ENCODE data around the gene PEG3. TPM values are rescaled to one million over a fixed set of nuclear protein-coding genes. Genes with fewer than 3 reads are reported as not detected.

Gene PEG3
- total and polyA plus RNA-seq, 2 of the 8 experiments (the other 6 are each of a cell fraction or from before 2014, with no cell fraction given): not detected

DNA sequence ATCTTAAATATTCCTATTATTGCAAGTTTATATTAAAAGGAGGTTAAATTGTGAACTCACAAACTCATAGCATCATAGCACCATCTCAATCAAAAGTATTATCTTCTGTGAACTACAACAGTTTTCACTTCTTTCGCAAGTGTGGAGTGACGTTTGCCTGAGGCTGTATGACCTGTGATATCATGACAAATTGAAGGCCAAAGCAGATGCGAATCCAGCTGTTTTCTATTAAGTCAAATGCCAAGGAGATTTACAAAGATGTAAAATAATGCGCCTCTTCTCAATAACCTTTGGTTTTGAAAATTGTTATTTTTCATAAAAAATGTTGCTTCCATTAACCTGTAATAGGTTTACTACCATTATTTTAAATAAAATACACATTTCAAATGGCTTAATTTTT lies 7.6 kb upstream of the PEG3 start (continued):
- TF ChIP-seq, protein P1, sequence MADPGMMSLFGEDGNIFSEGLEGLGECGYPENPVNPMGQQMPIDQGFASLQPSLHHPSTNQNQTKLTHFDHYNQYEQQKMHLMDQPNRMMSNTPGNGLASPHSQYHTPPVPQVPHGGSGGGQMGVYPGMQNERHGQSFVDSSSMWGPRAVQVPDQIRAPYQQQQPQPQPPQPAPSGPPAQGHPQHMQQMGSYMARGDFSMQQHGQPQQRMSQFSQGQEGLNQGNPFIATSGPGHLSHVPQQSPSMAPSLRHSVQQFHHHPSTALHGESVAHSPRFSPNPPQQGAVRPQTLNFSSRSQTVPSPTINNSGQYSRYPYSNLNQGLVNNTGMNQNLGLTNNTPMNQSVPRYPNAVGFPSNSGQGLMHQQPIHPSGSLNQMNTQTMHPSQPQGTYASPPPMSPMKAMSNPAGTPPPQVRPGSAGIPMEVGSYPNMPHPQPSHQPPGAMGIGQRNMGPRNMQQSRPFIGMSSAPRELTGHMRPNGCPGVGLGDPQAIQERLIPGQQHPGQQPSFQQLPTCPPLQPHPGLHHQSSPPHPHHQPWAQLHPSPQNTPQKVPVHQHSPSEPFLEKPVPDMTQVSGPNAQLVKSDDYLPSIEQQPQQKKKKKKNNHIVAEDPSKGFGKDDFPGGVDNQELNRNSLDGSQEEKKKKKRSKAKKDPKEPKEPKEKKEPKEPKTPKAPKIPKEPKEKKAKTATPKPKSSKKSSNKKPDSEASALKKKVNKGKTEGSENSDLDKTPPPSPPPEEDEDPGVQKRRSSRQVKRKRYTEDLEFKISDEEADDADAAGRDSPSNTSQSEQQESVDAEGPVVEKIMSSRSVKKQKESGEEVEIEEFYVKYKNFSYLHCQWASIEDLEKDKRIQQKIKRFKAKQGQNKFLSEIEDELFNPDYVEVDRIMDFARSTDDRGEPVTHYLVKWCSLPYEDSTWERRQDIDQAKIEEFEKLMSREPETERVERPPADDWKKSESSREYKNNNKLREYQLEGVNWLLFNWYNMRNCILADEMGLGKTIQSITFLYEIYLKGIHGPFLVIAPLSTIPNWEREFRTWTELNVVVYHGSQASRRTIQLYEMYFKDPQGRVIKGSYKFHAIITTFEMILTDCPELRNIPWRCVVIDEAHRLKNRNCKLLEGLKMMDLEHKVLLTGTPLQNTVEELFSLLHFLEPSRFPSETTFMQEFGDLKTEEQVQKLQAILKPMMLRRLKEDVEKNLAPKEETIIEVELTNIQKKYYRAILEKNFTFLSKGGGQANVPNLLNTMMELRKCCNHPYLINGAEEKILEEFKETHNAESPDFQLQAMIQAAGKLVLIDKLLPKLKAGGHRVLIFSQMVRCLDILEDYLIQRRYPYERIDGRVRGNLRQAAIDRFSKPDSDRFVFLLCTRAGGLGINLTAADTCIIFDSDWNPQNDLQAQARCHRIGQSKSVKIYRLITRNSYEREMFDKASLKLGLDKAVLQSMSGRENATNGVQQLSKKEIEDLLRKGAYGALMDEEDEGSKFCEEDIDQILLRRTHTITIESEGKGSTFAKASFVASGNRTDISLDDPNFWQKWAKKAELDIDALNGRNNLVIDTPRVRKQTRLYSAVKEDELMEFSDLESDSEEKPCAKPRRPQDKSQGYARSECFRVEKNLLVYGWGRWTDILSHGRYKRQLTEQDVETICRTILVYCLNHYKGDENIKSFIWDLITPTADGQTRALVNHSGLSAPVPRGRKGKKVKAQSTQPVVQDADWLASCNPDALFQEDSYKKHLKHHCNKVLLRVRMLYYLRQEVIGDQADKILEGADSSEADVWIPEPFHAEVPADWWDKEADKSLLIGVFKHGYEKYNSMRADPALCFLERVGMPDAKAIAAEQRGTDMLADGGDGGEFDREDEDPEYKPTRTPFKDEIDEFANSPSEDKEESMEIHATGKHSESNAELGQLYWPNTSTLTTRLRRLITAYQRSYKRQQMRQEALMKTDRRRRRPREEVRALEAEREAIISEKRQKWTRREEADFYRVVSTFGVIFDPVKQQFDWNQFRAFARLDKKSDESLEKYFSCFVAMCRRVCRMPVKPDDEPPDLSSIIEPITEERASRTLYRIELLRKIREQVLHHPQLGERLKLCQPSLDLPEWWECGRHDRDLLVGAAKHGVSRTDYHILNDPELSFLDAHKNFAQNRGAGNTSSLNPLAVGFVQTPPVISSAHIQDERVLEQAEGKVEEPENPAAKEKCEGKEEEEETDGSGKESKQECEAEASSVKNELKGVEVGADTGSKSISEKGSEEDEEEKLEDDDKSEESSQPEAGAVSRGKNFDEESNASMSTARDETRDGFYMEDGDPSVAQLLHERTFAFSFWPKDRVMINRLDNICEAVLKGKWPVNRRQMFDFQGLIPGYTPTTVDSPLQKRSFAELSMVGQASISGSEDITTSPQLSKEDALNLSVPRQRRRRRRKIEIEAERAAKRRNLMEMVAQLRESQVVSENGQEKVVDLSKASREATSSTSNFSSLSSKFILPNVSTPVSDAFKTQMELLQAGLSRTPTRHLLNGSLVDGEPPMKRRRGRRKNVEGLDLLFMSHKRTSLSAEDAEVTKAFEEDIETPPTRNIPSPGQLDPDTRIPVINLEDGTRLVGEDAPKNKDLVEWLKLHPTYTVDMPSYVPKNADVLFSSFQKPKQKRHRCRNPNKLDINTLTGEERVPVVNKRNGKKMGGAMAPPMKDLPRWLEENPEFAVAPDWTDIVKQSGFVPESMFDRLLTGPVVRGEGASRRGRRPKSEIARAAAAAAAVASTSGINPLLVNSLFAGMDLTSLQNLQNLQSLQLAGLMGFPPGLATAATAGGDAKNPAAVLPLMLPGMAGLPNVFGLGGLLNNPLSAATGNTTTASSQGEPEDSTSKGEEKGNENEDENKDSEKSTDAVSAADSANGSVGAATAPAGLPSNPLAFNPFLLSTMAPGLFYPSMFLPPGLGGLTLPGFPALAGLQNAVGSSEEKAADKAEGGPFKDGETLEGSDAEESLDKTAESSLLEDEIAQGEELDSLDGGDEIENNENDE (IDR thresholded peaks at IDR 0.05; ENCODE audit: insufficient replicate concordance, low read length): no peak
- TF ChIP-seq RNF2 (IDR thresholded peaks at IDR 0.05; ENCODE audit: borderline replicate concordance, low read depth, low read length, missing control alignments, poor library complexity, severe bottlenecking) (no peak), FOSL1 (IDR thresholded peaks at IDR 0.05; ENCODE audit: insufficient read depth, low read depth, low read length) (no peak), GABPA (IDR thresholded peaks at IDR 0.05; ENCODE audit: borderline replicate concordance, insufficient read depth, low read length) (no peak), TAF1 (IDR thresholded peaks at IDR 0.05; ENCODE audit: low read depth, low read length) (no peak), EP300 (IDR thresholded peaks at IDR 0.05; ENCODE audit: borderline replicate concordance in 1 of 2, low read depth in 2 of 2, low read length in 2 of 2) (no peak), RAD21 (IDR thresholded peaks at IDR 0.05 in 1 of 2, conservative IDR thresholded peaks at IDR 0.05 in 1 of 2; ENCODE audit: low read depth in 2 of 2, low read length in 2 of 2) (no peak)
